ENCODE results near the gene PTTG1.

PTTG1 gene

DNA sequence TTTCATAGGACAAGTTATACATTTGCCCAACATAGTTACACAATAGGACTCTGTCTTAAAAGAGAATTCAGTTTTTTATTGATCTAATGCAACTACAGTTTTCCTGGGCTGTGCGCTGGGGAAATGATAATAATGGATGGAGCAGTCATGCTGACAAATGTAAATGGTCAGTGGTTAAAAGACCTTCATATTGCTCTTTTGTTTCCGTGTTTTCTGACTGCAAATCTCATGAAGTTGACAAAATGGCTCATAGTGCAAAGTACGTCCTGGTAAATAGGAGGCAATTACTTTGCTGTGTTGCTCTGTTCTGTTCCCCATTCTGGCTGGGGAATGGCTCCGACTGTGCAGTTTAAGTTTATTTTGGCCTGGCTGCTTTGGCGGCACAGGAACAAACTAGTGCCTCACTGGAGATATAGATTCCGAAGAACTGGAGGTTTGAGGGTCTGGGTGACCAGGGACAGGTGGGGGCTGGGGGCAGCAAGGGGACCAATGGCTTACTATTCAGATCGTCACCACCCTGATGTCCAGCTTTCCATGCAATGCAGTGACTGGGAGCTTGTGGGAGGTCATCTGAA lies 54.3 kb downstream of the PTTG1 start:
- DNase-seq, result no peak

DNA sequence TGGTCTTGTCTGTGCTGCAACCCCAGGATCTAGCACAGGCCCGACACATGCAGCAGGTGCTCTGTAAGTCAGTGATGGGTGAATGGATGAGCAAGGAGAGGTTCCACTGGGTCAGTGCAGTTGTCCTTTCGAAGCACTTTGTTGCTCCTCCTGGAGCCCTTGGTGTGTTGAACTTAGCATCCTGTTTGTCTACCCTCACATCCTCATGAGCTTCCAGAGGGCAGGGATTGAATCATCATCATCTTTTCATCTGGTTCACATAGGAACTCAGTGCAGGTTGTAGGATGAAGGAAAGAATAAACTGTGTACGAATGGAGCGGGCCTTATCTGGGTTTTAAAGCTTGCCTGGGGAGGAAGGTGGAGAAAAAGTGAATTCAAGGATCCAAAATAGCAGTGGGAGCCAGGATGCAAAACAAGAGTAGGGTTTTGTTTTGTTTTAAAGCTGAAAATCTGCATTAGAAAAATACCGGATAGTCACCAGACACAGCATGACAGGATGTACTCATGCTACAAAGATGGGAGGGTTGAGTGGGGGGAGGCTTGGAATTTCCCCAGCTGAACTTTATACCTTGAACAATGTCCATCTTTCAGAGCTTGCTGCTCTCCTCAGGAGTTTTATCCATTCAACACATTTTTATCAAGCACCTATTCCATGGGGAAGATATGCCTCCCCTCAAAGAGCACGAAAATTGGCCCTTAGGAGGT lies 55.8 kb downstream of the PTTG1 start:
- no peak for DNase-seq

DNA sequence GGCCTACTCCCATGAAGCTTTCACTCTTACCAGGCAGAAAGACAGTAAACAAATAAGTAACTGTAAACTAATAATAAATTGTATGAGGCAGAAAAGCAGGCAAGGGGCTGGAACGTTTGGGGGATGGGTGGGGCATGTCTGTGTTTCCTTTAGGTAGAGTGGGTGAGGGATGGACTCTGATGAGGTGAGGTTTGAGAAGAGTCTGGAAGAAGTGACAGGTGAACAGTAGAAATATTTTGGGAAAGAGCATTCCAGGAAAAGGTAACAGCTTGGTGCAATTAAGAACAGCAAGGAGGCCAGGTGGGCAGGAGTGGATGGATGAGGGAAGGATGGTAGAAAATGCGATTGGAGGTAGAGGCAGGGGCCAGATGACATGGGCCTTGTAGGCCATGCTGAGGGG lies 56.5 kb downstream of the PTTG1 start:
- no peak for DNase-seq

All from activated T-cell treated with anti-CD3 and anti-CD28 coated beads for 4 hours (primary cell).